Fibroblast of lung (primary cell): ENCODE data around the gene LPP. TPM values are rescaled to one million over a fixed set of nuclear protein-coding genes. Genes with fewer than 3 reads are reported as not detected.

Source experiments
- DNase-seq, 2 donors: peaks; one replicate each; pipeline versions ENCODE4 v3.0.0 to v3.0.0-alpha.2; 2010; ENCODE audit warnings: low read depth in 2 of 2
- H2AFZ ChIP-seq: 2 replicates; pipeline ENCODE4 v1.5.1; 2012; ENCODE audit warnings: low read length, control low read depth, inconsistent platforms
- H3K27ac ChIP-seq: 2 replicates; pipeline ENCODE4 v1.5.1; 2011; ENCODE audit warnings: low read length, control low read depth; ENCODE audit not compliant: insufficient read depth
- H3K27me3 ChIP-seq: 2 replicates; pipeline ENCODE4 v1.5.1; 2011; ENCODE audit warnings: mild to moderate bottlenecking, low read length; ENCODE audit not compliant: control insufficient read depth, insufficient read depth
- H3K36me3 ChIP-seq: 2 replicates; pipeline ENCODE4 v1.5.1; 2011; ENCODE audit warnings: low read length; ENCODE audit not compliant: control insufficient read depth, insufficient read depth
- H3K4me1 ChIP-seq: 2 replicates; pipeline ENCODE4 v1.5.1; 2011; ENCODE audit warnings: low read length; ENCODE audit not compliant: control insufficient read depth, insufficient read depth; ENCODE audit errors: extremely low read depth
- H3K4me2 ChIP-seq: 2 replicates; pipeline ENCODE4 v1.5.1; 2011; ENCODE audit warnings: low read length, control low read depth; ENCODE audit not compliant: insufficient read depth; ENCODE audit errors: extremely low read depth
- H3K4me3 ChIP-seq, 4 experiments: fragments of 200-600 bp in 1 of 4; sonication (generic) in 1 of 4; replicated peaks in 1 of 4; 2 replicates each; pipeline ENCODE4 v1.5.1; 2011 to 2016; ENCODE audit warnings: low read length in 4 of 4, low read depth in 3 of 4, mild to moderate bottlenecking in 3 of 4, control low read depth in 2 of 4, inconsistent platforms in 1 of 4, mixed read lengths in 1 of 4; ENCODE audit not compliant: insufficient read depth in 1 of 4; ENCODE audit errors: control extremely low read depth in 1 of 4
- H3K79me2 ChIP-seq: 2 replicates; pipeline ENCODE4 v1.5.1; 2012; ENCODE audit warnings: mild to moderate bottlenecking, low read length, inconsistent platforms; ENCODE audit not compliant: control insufficient read depth, insufficient read depth
- H3K9ac ChIP-seq: 2 replicates; pipeline ENCODE4 v1.5.1; 2011; ENCODE audit warnings: mild to moderate bottlenecking, low read length, control low read depth; ENCODE audit not compliant: insufficient read depth
- H3K9me3 ChIP-seq: 2 replicates; pipeline ENCODE4 v1.5.1; 2012; ENCODE audit warnings: low read depth, low read length; ENCODE audit not compliant: control insufficient read depth, insufficient read depth
- H4K20me1 ChIP-seq: 2 replicates; pipeline ENCODE4 v1.5.1; 2011; ENCODE audit warnings: low read length; ENCODE audit not compliant: control insufficient read depth, insufficient read depth; ENCODE audit errors: extremely low read depth
- EZH2 ChIP-seq: IDR thresholded peaks from 2 replicates; pipeline ENCODE4 v1.5.1; 2012; ENCODE audit warnings: low read length, control low read depth, mild to moderate bottlenecking; ENCODE audit errors: missing control alignments
- polyA plus RNA-seq, 2 donors: library from polyadenylated mRNA; depleted of rRNA in 1 of 2; stranded (reverse) in 1 of 2; unstranded in 1 of 2; fragments of >200 nt; gene quantifications; 2 replicates each; pipeline ENCODE4 v1.2.1, GENCODE V29; 2011 to 2012; ENCODE audit warnings: missing spikeins in 1 of 2
- total RNA-seq: library from RNA; depleted of rRNA; stranded (reverse); fragments of >200 nt; gene quantifications from 2 replicates; pipeline ENCODE4 v1.2.1, GENCODE V29; 2014
- TF ChIP-seq, protein P1 (sequence below), 2 donors: IDR thresholded peaks in 1 of 2; conservative IDR thresholded peaks in 1 of 2; 1 replicate in 1 of 2; 2 replicates in 1 of 2; pipeline ENCODE4 v1.5.1; 2011 to 2012; ENCODE audit warnings: low read length in 2 of 2, control low read depth in 1 of 2, inconsistent platforms in 1 of 2, low read depth in 1 of 2, mild to moderate bottlenecking in 1 of 2

LPP gene
- total and polyA plus RNA-seq, 2 donors (not counting 1 experiment from before 2014, with no cell fraction given): 69.0 to 124 TPM

GRCh38 chr3:188208516-188208981 lies 54.6 kb downstream of the LPP start:
- Histone ChIP-seq H3K27me3 (no peaks in the 10 kb centered on the region), H3K4me1 (peaks cover 29% of the 10 kb centered on the region), H4K20me1 (no peaks in the 10 kb centered on the region), H3K27ac (peak overlapping the region; percentile 80), H3K9me3 (no peaks in the 10 kb centered on the region), H2AFZ (no peak overlapping the region), H3K4me3 (no peak overlapping the region), H3K9ac (peak overlapping the region; percentile 48), H3K79me2 (peaks cover 61% of the 10 kb centered on the region), H3K36me3 (no peaks in the 10 kb centered on the region), H3K4me2 (peak overlapping the region; percentile 41)
- no peak for TF ChIP-seq EZH2
- TF ChIP-seq, protein P1, sequence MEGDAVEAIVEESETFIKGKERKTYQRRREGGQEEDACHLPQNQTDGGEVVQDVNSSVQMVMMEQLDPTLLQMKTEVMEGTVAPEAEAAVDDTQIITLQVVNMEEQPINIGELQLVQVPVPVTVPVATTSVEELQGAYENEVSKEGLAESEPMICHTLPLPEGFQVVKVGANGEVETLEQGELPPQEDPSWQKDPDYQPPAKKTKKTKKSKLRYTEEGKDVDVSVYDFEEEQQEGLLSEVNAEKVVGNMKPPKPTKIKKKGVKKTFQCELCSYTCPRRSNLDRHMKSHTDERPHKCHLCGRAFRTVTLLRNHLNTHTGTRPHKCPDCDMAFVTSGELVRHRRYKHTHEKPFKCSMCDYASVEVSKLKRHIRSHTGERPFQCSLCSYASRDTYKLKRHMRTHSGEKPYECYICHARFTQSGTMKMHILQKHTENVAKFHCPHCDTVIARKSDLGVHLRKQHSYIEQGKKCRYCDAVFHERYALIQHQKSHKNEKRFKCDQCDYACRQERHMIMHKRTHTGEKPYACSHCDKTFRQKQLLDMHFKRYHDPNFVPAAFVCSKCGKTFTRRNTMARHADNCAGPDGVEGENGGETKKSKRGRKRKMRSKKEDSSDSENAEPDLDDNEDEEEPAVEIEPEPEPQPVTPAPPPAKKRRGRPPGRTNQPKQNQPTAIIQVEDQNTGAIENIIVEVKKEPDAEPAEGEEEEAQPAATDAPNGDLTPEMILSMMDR (conservative IDR thresholded peaks at IDR 0.05 in 1 of 2, IDR thresholded peaks at IDR 0.05 in 1 of 2; ENCODE audit: low read depth in 1 of 2, low read length in 2 of 2): no peak
- DNase-seq: peak; percentile 54 to 87

- no peak overlapping the region for H3K4me2 ChIP-seq
Observed at GRCh38 chr3:188209034-188209433, 55.1 kb downstream of the LPP start.

GRCh38 chr3:188209740-188210139 lies 55.8 kb downstream of the LPP start:
- Histone ChIP-seq H2AFZ (no peak overlapping the region), H4K20me1 (no peaks in the 10 kb centered on the region), H3K27me3 (no peaks in the 10 kb centered on the region), H3K27ac (peak overlapping the region; percentile 80), H3K79me2 (peaks cover 62% of the 10 kb centered on the region), H3K4me2 (no peak overlapping the region), H3K9me3 (no peaks in the 10 kb centered on the region), H3K36me3 (peaks cover 2% of the 10 kb centered on the region), H3K9ac (no peak overlapping the region), H3K4me1 (peaks cover 31% of the 10 kb centered on the region), H3K4me3 (no peak overlapping the region)
- TF ChIP-seq, protein P1 (conservative IDR thresholded peaks at IDR 0.05 in 1 of 2, IDR thresholded peaks at IDR 0.05 in 1 of 2; ENCODE audit: low read depth in 1 of 2, low read length in 2 of 2): no peak
- TF ChIP-seq EZH2: no peak
- DNase-seq: peak in 1 of 2 donors; percentile 52

More at GRCh38 chr3:188209034-188209433, 55.1 kb downstream of the LPP start:
- no peak overlapping the region for H3K4me3 ChIP-seq
- TF ChIP-seq, protein P1 (conservative IDR thresholded peaks at IDR 0.05 in 1 of 2, IDR thresholded peaks at IDR 0.05 in 1 of 2; ENCODE audit: low read depth in 1 of 2, low read length in 2 of 2): no peak
- TF ChIP-seq EZH2: no peak
- no peak overlapping the region for H2AFZ ChIP-seq
- peaks cover 61% of the 10 kb centered on the region for H3K79me2 ChIP-seq
- no peak overlapping the region for H3K9ac ChIP-seq
- H3K9me3 ChIP-seq: no peaks in the 10 kb centered on the region
- no peaks in the 10 kb centered on the region for H4K20me1 ChIP-seq
- H3K27ac ChIP-seq: peak overlapping the region; percentile 80
- no peaks in the 10 kb centered on the region for H3K27me3 ChIP-seq
- peaks cover 29% of the 10 kb centered on the region for H3K4me1 ChIP-seq
- DNase-seq: no peak
- H3K36me3 ChIP-seq: no peaks in the 10 kb centered on the region
